Panc1 (cell line): ENCODE results near the gene ARPC5L. TPM values are rescaled to one million over a fixed set of nuclear protein-coding genes. Genes with fewer than 3 reads are reported as not detected.

Experiments
- ATAC-seq: fragments of 200-7000 bp; cut with Tn5 transposase; 2 replicates; pipeline ENCODE4 v1.9.1; 2020; ENCODE audit warnings: mild to moderate bottlenecking, moderate library complexity
- BruUV-seq: library from RNA; stranded (reverse); fragments of 400-500 nt; replicated peaks from 2 replicates; lab custom pipeline; 2021; lab: Mats Ljungman, UMichigan
- CTCF ChIA-PET: fragments of 300-600 bp; sonication (Branson Sonifier 250); formaldehyde crosslinking; loops from one replicate; lab custom pipeline; 2022; ENCODE audit warnings: antibody characterized with exemption; lab: Charles Lee
- POLR2A ChIA-PET: fragments of 300-600 bp; sonication (Branson Sonifier 250); formaldehyde crosslinking; loops from one replicate; lab custom pipeline; 2022; ENCODE audit warnings: antibody characterized with exemption; lab: Charles Lee
- DNase-seq: peaks from one replicate; pipeline ENCODE4 v3.0.0-alpha.2; 2010; ENCODE audit warnings: low read depth, low spot score
- H3K27ac ChIP-seq: 2 replicates; pipeline ENCODE4 v1.5.1; 2011; ENCODE audit warnings: mild to moderate bottlenecking, low read length, inconsistent platforms
- H3K27me3 ChIP-seq: fragments of 200-500 bp; sonication (Bioruptor generic); 2 replicates; pipeline ENCODE4 v1.6.0; 2014; ENCODE audit warnings: low read length, inconsistent platforms; ENCODE audit not compliant: control insufficient read depth, insufficient read depth
- H3K36me3 ChIP-seq: fragments of 200-500 bp; sonication (Bioruptor generic); 2 replicates; pipeline ENCODE4 v1.5.1; 2014; ENCODE audit warnings: inconsistent platforms, mild to moderate bottlenecking, low read length, moderate library complexity; ENCODE audit not compliant: control insufficient read depth, insufficient read depth
- H3K4me1 ChIP-seq: 2 replicates; pipeline ENCODE4 v1.5.1; 2011; ENCODE audit warnings: inconsistent platforms, mild to moderate bottlenecking, low read length, moderate library complexity; ENCODE audit not compliant: control insufficient read depth, insufficient read depth
- H3K4me3 ChIP-seq, 2 experiments: 2 replicates each; pipeline ENCODE4 v1.5.1; 2011 to 2012; ENCODE audit warnings: low read depth in 2 of 2, low read length in 2 of 2, mild to moderate bottlenecking in 2 of 2, inconsistent platforms in 1 of 2, moderate library complexity in 1 of 2
- H3K9me3 ChIP-seq: fragments of 200-500 bp; sonication (Bioruptor generic); 2 replicates; pipeline ENCODE4 v1.5.1; 2014; ENCODE audit warnings: low read depth, mild to moderate bottlenecking, inconsistent platforms, low read length, moderate library complexity; ENCODE audit not compliant: control insufficient read depth, insufficient read depth
- CTCF ChIP-seq: fragments of 450-650 bp; IDR thresholded peaks from 2 replicates; pipeline ENCODE4 v1.5.1; 2017; ENCODE audit warnings: mild to moderate bottlenecking
- POLR2AphosphoS5 ChIP-seq: IDR thresholded peaks from 2 replicates; pipeline ENCODE4 v1.6.1; 2012; ENCODE audit warnings: mild to moderate bottlenecking, low read depth, low read length, moderate library complexity
- REST ChIP-seq, 2 experiments: IDR thresholded peaks; 2 replicates each; pipeline ENCODE4 v1.6.1; 2011 to 2012; ENCODE audit warnings: low read depth in 2 of 2, control low read depth in 1 of 2, low read length in 1 of 2, mild to moderate bottlenecking in 1 of 2, moderate library complexity in 1 of 2; ENCODE audit not compliant: insufficient read depth in 1 of 2
- SIN3A ChIP-seq: IDR thresholded peaks from 2 replicates; pipeline ENCODE4 v1.6.1; 2012; ENCODE audit warnings: low read depth, mild to moderate bottlenecking, low read length, moderate library complexity, borderline replicate concordance; ENCODE audit not compliant: insufficient read depth
- TCF7L2 ChIP-seq: IDR thresholded peaks from 2 replicates; pipeline ENCODE4 v1.6.1; 2011; ENCODE audit warnings: mild to moderate bottlenecking, low read depth, low read length, inconsistent platforms
- in situ Hi-C: cut with HindIII; loops from 2 replicates; pipeline ENCODE4 v1.10.0; 2016; ENCODE audit warnings: low sequenced_read_pairs, low pct_unique_long_range_greater_than_20kb
- intact Hi-C: fragments of 100-400 bp; cut with micrococcal nuclease; formaldehyde crosslinking; loops from one replicate; pipeline ENCODE4 v1.10.0; 2022; ENCODE audit not compliant: unreplicated experiment
- total RNA-seq: library from RNA; stranded (reverse); gene quantifications from one replicate; pipeline ENCODE4 v1.2.1, GENCODE V29; 2021; ENCODE audit not compliant: unreplicated experiment

Gene ARPC5L
- total RNA-seq, 1 experiment from 2014 or later, result 39.6 TPM

- Histone ChIP-seq H3K27ac (no peak overlapping the region), H3K4me3 (no peak overlapping the region), H3K4me1 (no peaks in the 10 kb centered on the region), H3K27me3 (no peaks in the 10 kb centered on the region), H3K36me3 (no peaks in the 10 kb centered on the region), H3K9me3 (no peaks in the 10 kb centered on the region)
- BruUV-seq, result no TSS peak
- DNase-seq (no peak), ATAC-seq (no peak)
- ChIA-PET POLR2A (no interaction called here), CTCF (no interaction called here)
- intact Hi-C loops (no loop called here), in situ Hi-C loops (no loop called here)
- no peak for TF ChIP-seq SIN3A
- TF ChIP-seq CTCF, result no peak
- no peak for TF ChIP-seq TCF7L2
- TF ChIP-seq REST (IDR thresholded peaks at IDR 0.05; ENCODE audit: insufficient read depth in 1 of 2, low read depth in 2 of 2, low read length in 1 of 2), result no peak
- TF ChIP-seq POLR2AphosphoS5, result no peak
Observed at GRCh38 chr9:124886461-124886860, 24.5 kb downstream of the ARPC5L start.

GRCh38 chr9:124886866-124887492 lies 25.0 kb downstream of the ARPC5L start:
- Histone ChIP-seq H3K9me3 (no peaks in the 10 kb centered on the region), H3K27me3 (no peaks in the 10 kb centered on the region), H3K4me3 (no peak overlapping the region), H3K27ac (no peak overlapping the region), H3K36me3 (no peaks in the 10 kb centered on the region), H3K4me1 (no peaks in the 10 kb centered on the region)
- no peak for DNase-seq
- TF ChIP-seq POLR2AphosphoS5, result no peak
- TF ChIP-seq TCF7L2, result no peak
- TF ChIP-seq REST (IDR thresholded peaks at IDR 0.05; ENCODE audit: insufficient read depth in 1 of 2, low read depth in 2 of 2, low read length in 1 of 2), result no peak
- TF ChIP-seq SIN3A, result no peak
- no peak for TF ChIP-seq CTCF
- intact Hi-C loops (no loop called here), in situ Hi-C loops (no loop called here)
- POLR2A ChIA-PET, result no interaction called here
- CTCF ChIA-PET, result no interaction called here
- no peak for ATAC-seq
- BruUV-seq, result no TSS peak
